ENCODE results near the gene KIAA1217.

GRCh38 chr10:24515481-24515880 is 306.5 kb downstream of the KIAA1217 start:
- TF ChIP-seq POLR2A (IDR thresholded peaks at IDR 0.05; ENCODE audit: control extremely low read depth in 1 of 2, low read depth in 2 of 2, low read length in 2 of 2) (no peak), CHD1 (IDR thresholded peaks at IDR 0.05; ENCODE audit: low read depth, low read length) (no peak), JUND (IDR thresholded peaks at IDR 0.05; ENCODE audit: low read length) (no peak), POLR2AphosphoS5 (IDR thresholded peaks at IDR 0.05; ENCODE audit: low read depth, low read length) (no peak), PHF8 (conservative IDR thresholded peaks at IDR 0.05; ENCODE audit: low read depth, low read length) (no peak)

Data from H1 (cell line).